ENCODE measurements around the gene PROS1. TPM values are rescaled to one million over a fixed set of nuclear protein-coding genes. Genes with fewer than 3 reads are reported as not detected.
"Not testable (repeated sequence)": the region's sequence is repeated elsewhere in the genome, so short reads cannot be mapped to it uniquely, and the experiment has no call there.

Gene PROS1
- total RNA-seq, 1 donor from 2014 or later: 51.0 TPM

- DNase-seq (ENCODE audit: low read depth): no peak
Observed at GRCh38 chr3:93969997-93970396, 3.7 kb downstream of the PROS1 start.

GRCh38 chr3:93969443-93969842 is 4.3 kb downstream of the PROS1 start:
- peak; percentile 64 for DNase-seq (ENCODE audit: low read depth)

- not testable (repeated sequence) for DNase-seq (ENCODE audit: low read depth)
Observed at GRCh38 chr3:93965106-93965505, 8.6 kb downstream of the PROS1 start.

- no peak for DNase-seq (ENCODE audit: low read depth)
Observed at GRCh38 chr3:93962798-93963197, 10.9 kb downstream of the PROS1 start.

- DNase-seq (ENCODE audit: low read depth): peak; percentile 24
Observed at GRCh38 chr3:93961489-93961888, 12.2 kb downstream of the PROS1 start.

GRCh38 chr3:93961026-93961425 is 12.7 kb downstream of the PROS1 start:
- no peak for DNase-seq (ENCODE audit: low read depth)

- not testable (repeated sequence) for DNase-seq (ENCODE audit: low read depth)
Observed at GRCh38 chr3:93949958-93950357, 23.7 kb downstream of the PROS1 start.

- DNase-seq (ENCODE audit: low read depth): not testable (repeated sequence)
Observed at GRCh38 chr3:93937485-93937884, 36.2 kb downstream of the PROS1 start.

GRCh38 chr3:93936549-93936948 is 37.1 kb downstream of the PROS1 start:
- no peak for DNase-seq (ENCODE audit: low read depth)

- DNase-seq (ENCODE audit: low read depth): no peak
Observed at GRCh38 chr3:93934366-93935046, 39.2 kb downstream of the PROS1 start.

- peak; percentile 25 for DNase-seq (ENCODE audit: low read depth)
Observed at GRCh38 chr3:93931597-93932229, 42.0 kb downstream of the PROS1 start.

GRCh38 chr3:93930041-93930440 is 43.7 kb downstream of the PROS1 start:
- DNase-seq (ENCODE audit: low read depth): no peak

GRCh38 chr3:93926789-93927188 is 46.9 kb downstream of the PROS1 start:
- DNase-seq (ENCODE audit: low read depth): no peak

GRCh38 chr3:93924491-93924890 is 49.2 kb downstream of the PROS1 start:
- DNase-seq (ENCODE audit: low read depth): no peak

GRCh38 chr3:93923006-93923405 is 50.7 kb downstream of the PROS1 start:
- DNase-seq (ENCODE audit: low read depth): no peak

- DNase-seq (ENCODE audit: low read depth): not testable (repeated sequence)
Observed at GRCh38 chr3:93917546-93918029, 56.1 kb downstream of the PROS1 start.

- not testable (repeated sequence) for DNase-seq (ENCODE audit: low read depth)
Observed at GRCh38 chr3:93913623-93914022, 60.1 kb downstream of the PROS1 start.

- DNase-seq (ENCODE audit: low read depth): no peak
Observed at GRCh38 chr3:93911206-93911605, 62.5 kb downstream of the PROS1 start.

- DNase-seq (ENCODE audit: low read depth): peak; percentile 9
Observed at GRCh38 chr3:93910097-93910496, 63.6 kb downstream of the PROS1 start.

GRCh38 chr3:93907132-93907531 is 66.6 kb downstream of the PROS1 start:
- DNase-seq (ENCODE audit: low read depth): no peak

GRCh38 chr3:93906245-93906644 is 67.5 kb downstream of the PROS1 start:
- DNase-seq (ENCODE audit: low read depth): no peak

- no peak for DNase-seq (ENCODE audit: low read depth)
Observed at GRCh38 chr3:93904568-93904967, 69.1 kb downstream of the PROS1 start.

Measured in myocyte (in vitro differentiated cells).